ENCODE data around the gene ERBIN. TPM values are rescaled to one million over a fixed set of nuclear protein-coding genes. Genes with fewer than 3 reads are reported as not detected.

Gene ERBIN
- polyA plus RNA-seq, 1 of the 3 experiments (the other 2 are of a cell fraction), result 10.3 TPM

GRCh38 chr5:66066826-66067225, 140.5 kb downstream of the ERBIN start:
- Histone ChIP-seq H3F3A (replicated peaks; ENCODE audit: insufficient read depth) (peaks cover 9% of the 10 kb centered on the region), H3K9ac (no peak overlapping the region), H3K79me2 (ENCODE audit: insufficient read depth) (peaks cover 40% of the 10 kb centered on the region), H3K27me3 (ENCODE audit: insufficient read depth) (no peaks in the 10 kb centered on the region), H3K9me2 (no peaks in the 10 kb centered on the region), H3K27ac (ENCODE audit: low read depth in 2 of 2, low read length in 1 of 2) (no peak overlapping the region), H3K36me3 (replicated peaks in 1 of 2; ENCODE audit: control insufficient read depth in 1 of 2, insufficient read depth in 2 of 2, low read length in 1 of 2) (peaks cover 32 to 60% of the 10 kb centered on the region in 2 experiments), H3K4me1 (ENCODE audit: control insufficient read depth in 1 of 2, insufficient read depth in 2 of 2, low read depth in 1 of 2, low read length in 1 of 2) (peaks cover 0 to 3% of the 10 kb centered on the region in 2 experiments; a peak in 1 of 4 replicates), H2AFZ (ENCODE audit: low read depth) (no peak overlapping the region), H3K4me3 (ENCODE audit: low read depth in 2 of 2, low read length in 1 of 2) (no peak overlapping the region), H3K9me3 (no peaks in the 10 kb centered on the region), H3K4me2 (no peak overlapping the region), H4K20me1 (ENCODE audit: insufficient read depth) (no peaks in the 10 kb centered on the region)
- WGBS (ENCODE audit: low lambda C conversion rate), result 94% methylated on average over 2 of the region's 2 CpGs
- no peak for TF ChIP-seq IRF3 (IDR thresholded peaks at IDR 0.05; ENCODE audit: low read depth, low read length)
- DNase-seq, result no peak
- ChIA-PET CTCF (interaction anchor here (1.2 kb wide), 1 partner anchor 139 kb away, joined by 3 read pairs; no protein-coding TSS in a partner anchor), POLR2A (no interaction called here)

- POLR2A ChIA-PET, result no interaction called here
Observed at GRCh38 chr5:66072031-66072430, 145.7 kb downstream of the ERBIN start.

More at GRCh38 chr5:66072031-66072430, 145.7 kb downstream of the ERBIN start:
- Histone ChIP-seq H3K27me3 (ENCODE audit: insufficient read depth) (no peaks in the 10 kb centered on the region), H3K36me3 (replicated peaks in 1 of 2; ENCODE audit: control insufficient read depth in 1 of 2, insufficient read depth in 2 of 2, low read length in 1 of 2) (peaks cover 50 to 69% of the 10 kb centered on the region in 2 experiments), H4K20me1 (ENCODE audit: insufficient read depth) (no peaks in the 10 kb centered on the region), H3K4me2 (no peak overlapping the region), H3K4me1 (ENCODE audit: control insufficient read depth in 1 of 2, insufficient read depth in 2 of 2, low read depth in 1 of 2, low read length in 1 of 2) (peaks cover 0 to 5% of the 10 kb centered on the region in 2 experiments; a peak in 1 of 4 replicates), H3K9ac (no peak overlapping the region), H3F3A (replicated peaks; ENCODE audit: insufficient read depth) (peaks cover 7% of the 10 kb centered on the region), H3K27ac (ENCODE audit: low read depth in 2 of 2, low read length in 1 of 2) (no peak overlapping the region), H3K79me2 (ENCODE audit: insufficient read depth) (no peaks in the 10 kb centered on the region; the same call in none of the 2 replicates), H3K9me2 (no peaks in the 10 kb centered on the region), H3K4me3 (ENCODE audit: low read depth in 2 of 2, low read length in 1 of 2) (no peak overlapping the region), H2AFZ (ENCODE audit: low read depth) (no peak overlapping the region), H3K9me3 (no peaks in the 10 kb centered on the region)
- CTCF ChIA-PET, result no interaction called here
- TF ChIP-seq GATA2 (CRISPR knock-in tag; IDR thresholded peaks at IDR 0.05) (no peak), REST (IDR thresholded peaks at IDR 0.05; ENCODE audit: low read depth, low read length) (no peak), CTCF (IDR thresholded peaks at IDR 0.05) (no peak), GABPA (IDR thresholded peaks at IDR 0.05; ENCODE audit: low read depth) (no peak), ELF1 (IDR thresholded peaks at IDR 0.05) (no peak), USF1 (IDR thresholded peaks at IDR 0.05; ENCODE audit: borderline replicate concordance, low read depth) (no peak), RCOR1 (IDR thresholded peaks at IDR 0.05; ENCODE audit: low read length) (no peak), SIN3A (IDR thresholded peaks at IDR 0.05; ENCODE audit: borderline replicate concordance, low read depth, low read length) (no peak)
- 97% methylated on average over 1 of the region's 1 CpG for WGBS (ENCODE audit: low lambda C conversion rate)
- DNase-seq, result no peak

Data from SK-N-SH (cell line).